GM12873 (cell line): ENCODE data around the gene AK2.

ENCODE experiments used
- CTCF ChIP-seq: IDR thresholded peaks from 2 replicates; pipeline ENCODE4 v1.5.1; 2012; ENCODE audit warnings: low read depth, mild to moderate bottlenecking, moderate library complexity, low read length, control low read depth; ENCODE audit not compliant: insufficient read depth; ENCODE audit errors: missing control alignments

The AK2 gene

GRCh38 chr1:33036526-33037503 lies at the start of gene AK2:
TSS of gene AK2 (minus strand) at chr1:33036883. CDS start at chr1:33036828, 55 bp downstream.
- TF ChIP-seq CTCF, result no peak

- peak; percentile 87 for TF ChIP-seq CTCF
These were observed 49.7 kb upstream of the AK2 start for GRCh38 chr1:33086384-33086850.

GRCh38 chr1:33085332-33085731 lies 48.6 kb upstream of the AK2 start:
- no peak for TF ChIP-seq CTCF

GRCh38 chr1:33082575-33083108 lies 46.0 kb upstream of the AK2 start:
- TF ChIP-seq CTCF, result no peak

GRCh38 chr1:33081554-33082305 lies 45.0 kb upstream of the AK2 start:
- no peak for TF ChIP-seq CTCF

- no peak for TF ChIP-seq CTCF
These were observed 44.3 kb upstream of the AK2 start, which contains the start of gene AZIN2 for GRCh38 chr1:33080885-33081553. TSS of gene AZIN2 (plus strand) at chr1:33081153. CDS start at chr1:33082250, 1,097 bp downstream.
